Mucosa of stomach (tissue), 1 donor: Measurements from ENCODE around the gene SRC.
"Not testable (repeated sequence)": the region's sequence is repeated elsewhere in the genome, so short reads cannot be mapped to it uniquely, and the experiment has no call there.

Experiments
- H3K27me3 ChIP-seq: one replicate; pipeline ENCODE4 v1.7.0; 2013; ENCODE audit warnings: mild to moderate bottlenecking, low read length; ENCODE audit not compliant: control insufficient read depth, insufficient read depth
- H3K36me3 ChIP-seq: one replicate; pipeline ENCODE4 v1.7.0; 2013; ENCODE audit warnings: low read length; ENCODE audit not compliant: control insufficient read depth, insufficient read depth
- H3K4me1 ChIP-seq: one replicate; pipeline ENCODE4 v1.7.0; 2013; ENCODE audit warnings: mild to moderate bottlenecking, low read length; ENCODE audit not compliant: control insufficient read depth, insufficient read depth
- H3K4me3 ChIP-seq: one replicate; pipeline ENCODE4 v1.7.0; 2013; ENCODE audit warnings: low read length
- H3K9ac ChIP-seq: one replicate; pipeline ENCODE4 v1.7.0; 2013; ENCODE audit warnings: mild to moderate bottlenecking, low read length, moderate library complexity
- H3K9me3 ChIP-seq: one replicate; pipeline ENCODE4 v1.7.0; 2013; ENCODE audit warnings: mild to moderate bottlenecking, low read length, moderate library complexity; ENCODE audit not compliant: control insufficient read depth
- donor health status: Pancreatic carcinoma.

The SRC gene

DNA sequence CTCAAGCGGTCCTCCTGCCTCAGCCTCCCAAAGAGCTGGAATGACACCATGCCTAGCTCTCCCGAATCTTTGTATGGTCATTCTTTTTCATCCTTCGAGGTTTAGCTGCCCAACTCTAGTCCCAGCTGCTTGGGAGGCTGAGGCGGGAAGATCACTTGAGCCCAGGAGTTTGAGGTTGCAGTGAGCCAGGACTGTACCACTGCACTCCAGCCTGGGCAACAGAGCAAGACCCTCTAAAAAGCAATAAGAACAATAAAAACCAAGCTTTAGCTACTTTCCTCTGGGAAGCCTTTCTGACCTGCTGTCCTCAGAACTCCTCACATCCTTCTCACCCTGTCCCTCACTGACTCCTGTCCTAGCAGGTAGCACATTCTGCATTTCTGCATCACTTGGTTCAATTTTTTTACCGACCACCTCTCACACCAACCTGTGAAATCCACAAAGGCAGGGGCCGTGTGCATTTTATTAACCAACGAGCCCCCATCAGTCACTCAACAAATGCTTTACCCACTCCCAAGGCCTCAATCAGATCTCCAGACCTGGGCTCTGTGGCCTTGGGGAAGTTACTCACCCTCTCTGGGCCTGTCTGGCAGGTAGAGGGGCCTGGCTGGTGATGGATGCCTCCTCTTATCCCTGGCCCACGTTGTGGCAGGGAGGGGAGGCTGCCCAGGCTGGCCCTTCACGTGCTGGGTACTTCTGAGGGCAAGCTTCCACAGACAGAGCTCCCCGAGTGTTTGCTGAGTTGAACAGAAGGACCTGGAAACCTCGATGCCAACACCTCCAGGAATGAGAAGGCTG lies 14.7 kb upstream of the SRC start:
- Histone ChIP-seq H3K4me1 (peaks cover 17% of the 10 kb centered on the region), H3K9me3 (no peaks in the 10 kb centered on the region), H3K27me3 (no peaks in the 10 kb centered on the region), H3K4me3 (no peak overlapping the region), H3K9ac (no peak overlapping the region), H3K36me3 (no peaks in the 10 kb centered on the region)

DNA sequence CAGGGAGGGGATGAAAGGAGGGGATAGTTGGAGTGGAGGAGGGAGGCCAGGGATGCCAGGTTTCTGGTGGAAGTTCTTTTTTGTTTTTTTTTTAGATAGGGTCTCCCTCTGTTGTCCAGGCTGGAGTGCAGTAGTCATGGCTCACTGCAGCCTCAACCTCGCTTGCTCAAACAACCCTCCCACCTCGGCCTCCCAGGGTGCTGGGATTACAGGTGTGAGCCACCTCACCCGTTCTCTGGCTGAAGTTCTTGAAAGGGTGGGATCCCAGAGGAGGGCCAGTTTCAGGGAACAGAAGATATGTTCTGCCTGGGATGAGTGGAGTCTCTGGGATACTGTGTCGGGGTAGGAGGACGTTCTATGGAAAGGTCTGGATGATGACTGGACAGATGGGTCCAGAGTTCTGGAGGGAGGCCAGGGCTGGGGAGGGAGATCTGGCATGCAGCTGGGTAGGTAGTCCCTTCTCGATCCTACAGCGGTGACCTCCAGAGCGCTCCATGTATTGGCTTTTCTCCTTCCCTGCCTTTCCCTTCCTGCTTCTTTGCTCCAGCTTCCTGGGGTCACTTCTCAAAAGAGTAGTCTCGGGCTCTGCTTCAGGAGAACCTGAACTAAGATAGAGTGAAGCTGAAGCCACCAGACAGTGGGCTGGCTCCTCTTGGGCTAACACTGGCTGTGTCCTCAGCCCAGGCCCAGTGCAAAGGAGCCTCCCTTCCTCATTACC lies 12.7 kb upstream of the SRC start:
- Histone ChIP-seq H3K9me3 (no peaks in the 10 kb centered on the region), H3K36me3 (no peaks in the 10 kb centered on the region), H3K4me1 (peaks cover 17% of the 10 kb centered on the region), H3K4me3 (no peak overlapping the region), H3K27me3 (no peaks in the 10 kb centered on the region), H3K9ac (no peak overlapping the region)

DNA sequence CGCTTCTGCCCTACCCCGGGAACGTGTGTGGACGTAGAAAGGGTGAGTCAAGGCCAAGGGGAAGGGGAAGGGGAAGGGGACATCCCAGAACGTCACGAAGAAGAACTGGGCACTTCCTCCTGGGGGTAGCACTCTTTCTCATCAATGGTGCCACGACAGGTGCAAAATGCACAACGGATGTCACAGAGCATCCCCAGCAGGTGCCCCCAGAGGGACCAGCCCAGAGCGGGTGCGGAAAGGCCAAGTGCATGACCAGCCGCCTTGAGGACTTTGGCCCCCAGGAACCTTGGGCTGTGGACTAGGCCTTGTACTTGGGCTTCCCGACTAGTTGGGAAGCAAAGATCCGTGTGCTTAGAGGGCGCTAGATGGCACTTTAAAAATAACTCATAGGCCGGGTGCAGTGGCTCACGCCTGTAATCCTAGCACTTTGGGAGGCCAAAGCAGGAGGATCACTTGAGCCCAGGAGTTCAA lies 12.1 kb upstream of the SRC start:
- peaks cover 17% of the 10 kb centered on the region for H3K4me1 ChIP-seq
- H3K9me3 ChIP-seq: no peaks in the 10 kb centered on the region
- no peak overlapping the region for H3K4me3 ChIP-seq
- H3K27me3 ChIP-seq: no peaks in the 10 kb centered on the region
- no peak overlapping the region for H3K9ac ChIP-seq
- no peaks in the 10 kb centered on the region for H3K36me3 ChIP-seq

DNA sequence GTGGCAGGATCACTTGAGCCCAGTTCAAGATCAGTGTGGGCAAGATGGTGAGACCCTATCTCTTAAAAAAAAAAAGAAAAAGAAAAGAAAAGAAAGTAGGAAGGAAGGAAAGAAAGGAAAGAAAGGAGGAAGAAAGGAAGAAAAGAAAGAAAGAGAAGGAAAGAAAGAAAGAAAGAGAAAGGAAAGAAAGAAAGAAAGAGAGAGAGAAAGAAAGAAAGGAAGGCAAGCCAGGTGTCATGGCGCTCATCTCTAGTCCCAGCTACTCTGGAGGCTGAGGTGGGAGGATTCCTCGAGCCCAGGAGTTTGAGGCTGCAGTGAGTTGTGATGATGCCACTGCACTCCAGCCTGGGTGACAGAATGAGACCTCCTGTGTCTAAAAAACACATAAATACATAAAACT lies 11.5 kb upstream of the SRC start:
- Histone ChIP-seq H3K9me3 (no peaks in the 10 kb centered on the region), H3K4me3 (no peak overlapping the region), H3K4me1 (peaks cover 17% of the 10 kb centered on the region), H3K9ac (no peak overlapping the region), H3K36me3 (no peaks in the 10 kb centered on the region), H3K27me3 (no peaks in the 10 kb centered on the region)

DNA sequence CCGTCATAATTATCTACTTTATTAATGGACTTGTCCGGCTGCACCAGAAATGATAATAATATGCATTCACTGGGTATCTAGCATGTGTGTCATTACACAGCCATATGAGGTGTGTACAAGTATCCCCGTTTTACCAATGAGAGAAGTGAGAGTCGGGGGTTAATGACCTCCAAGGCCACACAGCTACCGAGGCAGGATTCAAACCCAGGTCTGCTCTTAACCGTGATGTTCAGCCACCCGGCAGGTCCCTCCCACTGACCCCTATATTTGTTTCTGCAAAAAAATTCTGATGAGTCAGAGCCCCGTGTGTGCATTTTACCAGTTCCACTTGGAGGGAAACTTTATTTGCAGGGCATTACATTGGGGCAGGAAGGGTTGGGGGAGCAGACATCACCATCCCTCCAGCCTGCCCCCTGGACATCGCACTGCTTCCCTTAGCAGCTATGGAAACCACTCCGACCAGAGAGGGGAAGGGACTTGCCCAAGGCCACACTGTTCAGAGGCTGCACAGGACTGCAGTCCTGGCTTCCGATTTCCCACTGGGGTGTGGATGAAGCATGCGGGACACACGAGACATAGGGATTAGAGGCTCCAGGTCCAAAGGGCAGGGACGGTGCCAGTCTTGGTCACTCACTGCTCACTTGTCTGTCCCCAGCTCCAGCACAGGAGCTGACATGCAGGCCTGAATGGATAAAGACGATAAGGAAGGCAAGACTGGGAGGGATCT lies 10.1 kb upstream of the SRC start:
- H3K27me3 ChIP-seq: no peaks in the 10 kb centered on the region
- H3K4me3 ChIP-seq: no peak overlapping the region
- H3K9me3 ChIP-seq: no peaks in the 10 kb centered on the region
- peaks cover 17% of the 10 kb centered on the region for H3K4me1 ChIP-seq
- no peaks in the 10 kb centered on the region for H3K36me3 ChIP-seq
- no peak overlapping the region for H3K9ac ChIP-seq

DNA sequence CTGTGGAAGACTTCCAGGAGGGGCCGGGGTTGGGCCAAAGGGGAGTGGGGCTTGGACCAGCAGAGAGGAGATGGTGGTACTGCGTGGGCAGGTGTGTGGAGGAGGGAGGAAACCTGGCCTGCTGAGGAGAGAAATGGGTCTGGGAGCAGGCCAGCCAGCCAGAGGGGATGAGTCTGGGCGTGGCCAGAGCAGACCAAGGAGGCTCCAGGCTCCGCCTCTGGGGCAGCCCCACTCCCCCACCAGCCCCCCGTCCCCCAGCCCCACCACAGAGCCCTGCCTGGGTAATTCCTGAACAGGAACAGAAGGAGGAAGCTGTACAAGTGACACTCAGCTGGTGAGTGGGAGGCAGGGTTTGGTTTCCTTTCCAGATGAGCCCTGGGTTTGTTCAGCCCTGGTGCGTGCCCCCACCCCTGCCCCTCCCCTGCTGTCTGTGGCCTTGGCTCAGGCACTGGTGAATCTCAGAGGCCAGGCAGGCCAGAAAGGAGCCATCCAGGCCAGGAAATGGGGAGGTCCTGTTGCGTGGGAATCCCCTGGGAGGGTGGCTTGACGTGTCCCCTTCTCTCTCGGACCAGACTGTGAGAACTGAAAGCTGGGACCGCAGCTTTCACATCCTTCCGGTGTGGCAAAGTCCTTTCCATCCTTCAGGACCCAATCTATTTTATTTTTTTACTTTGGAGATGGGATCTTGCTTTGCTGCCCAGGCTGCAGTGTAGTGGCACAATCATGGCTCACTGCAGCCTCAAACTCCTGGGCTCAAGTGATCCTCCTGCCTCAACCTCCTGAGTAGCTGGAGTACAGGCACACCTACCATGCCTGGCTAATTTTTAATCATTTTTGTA lies 9.4 kb upstream of the SRC start:
- Histone ChIP-seq H3K9ac (no peak overlapping the region), H3K4me3 (no peak overlapping the region)

DNA sequence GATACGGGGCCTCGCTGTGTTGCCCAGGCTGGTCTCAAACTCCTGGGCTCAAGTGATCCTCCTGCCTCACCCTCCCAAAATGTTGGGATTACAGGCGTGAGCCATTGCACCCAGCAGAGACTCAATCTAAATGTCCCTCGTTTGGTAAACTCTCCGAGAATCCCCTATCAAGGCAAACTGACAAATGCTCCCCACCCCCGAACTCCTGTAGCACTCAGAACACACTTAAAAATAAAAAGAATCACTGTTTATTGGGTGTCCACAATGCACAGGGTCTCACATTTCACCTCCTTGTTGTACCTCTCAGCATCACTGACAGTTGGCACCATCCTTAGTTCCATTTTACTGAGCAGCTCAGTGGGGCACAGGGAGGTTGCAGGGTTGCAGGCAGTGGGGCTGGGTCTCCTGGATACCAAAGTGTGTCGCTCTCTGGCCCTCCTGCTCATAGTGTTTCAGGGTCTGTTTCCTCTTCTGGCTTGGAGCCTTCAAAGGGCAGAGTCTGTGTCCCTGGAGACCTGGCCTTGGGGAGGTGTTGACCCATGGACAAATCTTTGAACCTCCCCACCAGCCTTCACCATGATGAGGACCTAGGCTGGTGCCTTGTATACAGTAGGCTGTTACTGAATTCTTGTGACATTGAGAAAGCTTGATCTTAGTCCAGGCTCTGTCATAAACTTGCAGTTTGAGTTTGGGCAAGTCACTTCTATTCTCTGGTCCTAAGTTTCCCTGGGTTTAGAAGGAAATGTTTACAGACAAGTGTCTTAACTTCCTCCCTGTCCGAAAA lies 8.5 kb upstream of the SRC start:
- peaks cover 10% of the 10 kb centered on the region for H3K4me1 ChIP-seq
- H3K36me3 ChIP-seq: no peaks in the 10 kb centered on the region
- H3K9ac ChIP-seq: no peak overlapping the region
- H3K27me3 ChIP-seq: no peaks in the 10 kb centered on the region
- H3K9me3 ChIP-seq: no peaks in the 10 kb centered on the region
- no peak overlapping the region for H3K4me3 ChIP-seq

More for the DNA sequence above, 9.4 kb upstream of the SRC start:
- no peaks in the 10 kb centered on the region for H3K36me3 ChIP-seq
- H3K9me3 ChIP-seq: no peaks in the 10 kb centered on the region
- H3K27me3 ChIP-seq: no peaks in the 10 kb centered on the region
- H3K4me1 ChIP-seq: peaks cover 15% of the 10 kb centered on the region

DNA sequence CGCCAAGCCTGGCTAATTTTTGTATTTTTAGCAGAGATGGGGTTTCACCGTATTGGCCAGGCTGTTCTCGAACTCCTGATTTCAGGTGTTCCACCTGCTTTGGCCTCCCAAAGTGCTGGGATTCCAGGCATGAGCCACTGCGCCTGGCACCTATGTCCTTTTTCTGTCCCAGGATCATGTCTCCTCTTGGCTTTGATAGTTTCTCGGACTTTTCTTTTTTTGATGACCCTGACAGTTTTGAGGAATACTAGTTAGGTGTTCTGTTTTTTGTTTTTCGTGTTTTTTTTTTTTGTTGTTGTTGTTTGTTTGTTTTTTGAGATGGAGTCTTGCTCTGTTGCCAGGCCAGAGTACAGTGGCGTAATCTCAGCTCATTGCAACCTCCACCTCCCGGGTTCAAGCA lies 7.6 kb upstream of the SRC start:
- not testable (repeated sequence) for H3K9ac ChIP-seq, H3K9me3 ChIP-seq, H3K27me3 ChIP-seq, H3K4me3 ChIP-seq, H3K36me3 ChIP-seq
- peaks cover 18% of the 10 kb centered on the region for H3K4me1 ChIP-seq

DNA sequence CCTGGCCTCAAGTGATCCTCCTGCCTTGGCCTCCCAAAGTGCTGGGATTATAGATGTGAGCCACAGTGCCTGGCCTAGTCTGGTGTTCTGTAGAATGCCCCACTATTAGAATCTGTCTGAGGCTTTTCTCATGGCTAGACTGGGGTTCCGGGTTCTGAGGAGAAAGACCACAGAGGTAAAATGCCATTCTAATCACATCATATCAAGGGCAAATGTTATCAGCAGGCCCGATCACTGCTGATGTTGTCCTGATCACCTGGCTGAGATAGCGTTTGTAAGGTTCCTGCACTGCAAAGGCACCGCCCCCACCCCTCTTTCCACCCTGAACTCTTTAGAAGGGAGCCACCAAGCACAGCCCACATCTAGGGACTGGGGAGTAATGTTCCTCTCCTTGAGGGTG lies 6.7 kb upstream of the SRC start:
- H3K9ac ChIP-seq: no peak overlapping the region
- peaks cover 26% of the 10 kb centered on the region for H3K4me1 ChIP-seq
- no peaks in the 10 kb centered on the region for H3K27me3 ChIP-seq
- no peaks in the 10 kb centered on the region for H3K9me3 ChIP-seq
- no peak overlapping the region for H3K4me3 ChIP-seq
- H3K36me3 ChIP-seq: no peaks in the 10 kb centered on the region

DNA sequence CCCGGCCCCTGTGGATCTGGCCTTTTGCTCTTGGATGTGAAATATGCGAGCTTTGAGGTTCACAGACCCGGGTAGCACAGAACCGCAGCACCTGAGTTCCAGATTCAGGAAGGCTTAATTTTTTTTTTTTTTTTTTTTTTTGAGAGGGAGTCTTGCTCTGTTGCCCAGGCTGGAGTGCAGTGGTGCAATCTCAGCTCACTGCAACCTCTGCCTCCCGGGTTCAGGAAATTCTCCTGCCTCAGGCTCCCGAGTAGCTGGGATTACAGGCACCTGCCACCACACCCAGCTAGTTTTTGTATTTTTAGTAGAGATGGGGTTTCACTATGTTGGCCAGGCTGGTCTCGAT lies 6.2 kb upstream of the SRC start:
- H3K9me3 ChIP-seq, H3K27me3 ChIP-seq, H3K4me3 ChIP-seq, H3K9ac ChIP-seq, H3K36me3 ChIP-seq: not testable (repeated sequence)
- H3K4me1 ChIP-seq: peaks cover 32% of the 10 kb centered on the region

DNA sequence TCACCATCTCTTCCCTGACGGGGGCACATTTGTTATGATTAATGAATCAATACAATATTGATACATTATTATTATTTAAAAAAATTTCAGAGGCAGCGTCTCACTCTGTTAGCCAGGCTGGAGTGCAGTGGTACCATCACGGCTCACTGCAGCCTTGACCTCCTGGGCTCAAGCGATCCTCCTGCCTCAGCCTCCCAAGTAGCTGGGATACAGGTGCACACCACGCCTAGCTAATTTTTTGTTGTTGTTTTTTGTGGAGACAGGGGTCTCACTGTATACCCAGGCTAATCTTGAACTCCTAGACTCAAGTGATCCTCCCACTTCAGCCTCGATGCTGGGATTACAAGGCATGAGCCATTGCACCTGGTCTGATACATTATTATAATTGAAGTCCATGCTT lies 4.9 kb upstream of the SRC start:
- no peaks in the 10 kb centered on the region for H3K9me3 ChIP-seq
- H3K36me3 ChIP-seq: no peaks in the 10 kb centered on the region
- no peak overlapping the region for H3K4me3 ChIP-seq
- H3K9ac ChIP-seq: no peak overlapping the region
- peaks cover 35% of the 10 kb centered on the region for H3K4me1 ChIP-seq
- no peaks in the 10 kb centered on the region for H3K27me3 ChIP-seq
